ENCODE measurements around the gene PARL. TPM values are rescaled to one million over a fixed set of nuclear protein-coding genes. Genes with fewer than 3 reads are reported as not detected.

The PARL gene
- total RNA-seq, 2 donors from 2014 or later = 51.7 to 81.1 TPM

DNA sequence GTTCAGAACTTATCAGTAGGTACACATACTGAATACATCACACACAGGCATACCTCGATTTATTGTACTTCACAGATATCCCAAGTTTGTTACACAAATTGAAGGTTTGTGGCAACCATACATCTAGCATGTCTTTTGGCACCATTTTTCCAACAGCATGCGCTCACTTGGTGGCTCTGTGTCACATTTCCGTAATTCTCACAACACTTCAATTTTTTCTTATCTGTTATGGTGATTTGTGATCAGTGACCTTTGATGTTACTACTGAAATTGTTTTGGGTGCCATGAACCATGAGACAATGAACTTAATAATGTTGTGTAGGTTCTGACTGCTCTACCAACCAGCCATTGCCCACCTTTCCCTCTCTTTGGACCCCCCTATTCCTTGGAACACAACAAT lies 10.8 kb downstream of the PARL start:
- DNase-seq (no peak), ATAC-seq (no peak)
- intact Hi-C loops (cut with DNase I) = no loop called here

DNA sequence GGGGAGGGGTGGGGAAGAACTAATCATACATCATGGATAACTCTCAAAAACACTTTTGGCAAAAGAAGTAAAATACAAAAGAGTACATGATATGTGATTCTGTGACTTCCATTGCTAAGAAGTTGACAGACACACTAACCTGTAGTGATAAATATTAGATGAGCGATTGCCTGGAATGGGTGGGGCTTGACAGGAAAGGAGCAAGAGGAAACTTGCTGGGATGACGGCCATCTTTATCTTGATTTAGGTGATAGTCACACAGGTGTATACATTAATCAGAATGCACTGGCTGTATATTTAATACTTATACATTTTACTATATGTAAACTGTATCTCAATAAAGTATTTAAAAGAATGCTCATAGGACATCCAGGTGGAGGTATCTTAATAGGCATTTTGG lies 13.1 kb downstream of the PARL start:
- no peak for ATAC-seq
- intact Hi-C loops (cut with DNase I) = no loop called here

DNA sequence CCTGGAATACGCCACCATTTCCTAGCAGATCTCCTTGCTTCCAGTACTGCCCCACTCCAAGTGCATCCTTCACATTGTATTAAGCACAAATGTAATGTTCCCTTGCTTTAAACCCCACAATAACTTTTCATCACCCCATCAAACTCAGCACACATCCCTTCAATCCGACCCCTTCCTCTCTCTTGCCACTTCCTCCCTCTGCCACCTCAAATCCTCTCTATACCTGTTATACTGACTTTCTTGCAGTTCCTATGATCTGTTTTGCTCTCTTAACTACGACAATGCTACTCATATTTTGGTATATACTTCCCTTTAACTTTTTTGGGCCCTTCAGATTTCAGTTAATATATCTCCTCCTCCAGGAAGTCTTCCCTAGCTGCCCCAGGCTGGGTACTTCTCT lies 14.1 kb downstream of the PARL start:
- DNase-seq = no peak
- intact Hi-C loops (cut with DNase I) = no loop called here
- ATAC-seq = no peak

More for the DNA sequence above, 13.1 kb downstream of the PARL start:
- DNase-seq = no peak

DNA sequence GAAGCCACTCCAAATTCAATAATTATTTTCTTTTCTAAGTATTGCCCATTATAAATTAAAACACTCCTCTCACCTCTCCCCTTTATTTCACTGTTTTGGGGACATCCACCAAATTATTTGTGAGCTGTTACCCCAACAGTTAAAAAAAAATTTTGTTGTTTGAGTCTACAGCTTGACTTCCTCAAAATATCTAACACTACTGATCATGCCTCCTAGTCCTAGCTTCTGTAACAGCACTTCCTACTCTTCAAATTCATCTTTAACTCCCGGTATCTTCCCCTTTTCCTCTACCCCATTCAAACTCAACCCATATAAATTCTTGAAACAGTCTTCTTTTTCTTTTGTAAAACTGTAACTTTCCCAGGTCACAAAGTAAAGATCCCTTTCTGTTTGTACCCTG lies 15.9 kb downstream of the PARL start:
- intact Hi-C loops (cut with DNase I) = no loop called here
- ATAC-seq (no peak), DNase-seq (no peak)

DNA sequence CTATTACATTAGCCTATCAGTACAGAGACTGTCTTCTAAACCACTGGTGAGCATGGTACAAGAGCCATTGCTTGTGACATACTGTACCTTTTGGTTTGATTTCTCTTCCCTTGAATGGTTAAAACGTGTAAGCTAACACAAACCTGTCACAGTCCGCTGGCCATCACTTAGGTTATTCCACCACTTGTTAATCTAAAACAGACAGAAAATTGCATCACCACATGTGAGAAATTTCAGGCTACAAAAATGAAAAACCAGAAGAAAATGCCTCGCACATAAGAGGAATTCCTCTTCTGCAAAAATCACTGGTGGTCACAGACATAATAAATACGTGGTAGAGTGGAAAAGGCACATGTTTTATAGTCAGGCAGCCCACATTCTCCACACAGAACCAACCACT lies 22.1 kb downstream of the PARL start:
- ATAC-seq = no peak
- intact Hi-C loops (cut with DNase I) = no loop called here
- no peak for DNase-seq

DNA sequence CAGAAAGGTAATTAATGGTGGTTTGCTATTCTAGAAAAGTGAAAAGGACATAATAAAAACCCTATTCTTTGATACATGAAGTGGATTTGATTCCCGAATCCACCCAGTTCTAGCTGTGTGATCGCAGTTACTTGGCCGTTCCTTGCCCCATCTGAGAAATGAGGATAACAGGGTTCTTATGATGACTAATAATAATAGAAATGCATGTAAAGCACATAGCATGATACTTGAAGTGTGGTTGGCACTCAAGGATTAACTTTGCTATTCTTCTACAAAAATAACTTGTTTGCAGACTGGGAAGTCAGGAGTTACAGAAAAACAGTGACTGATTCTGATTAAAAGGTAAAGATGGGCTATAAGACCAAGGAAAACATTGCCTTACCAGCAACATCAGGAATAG lies 26.8 kb downstream of the PARL start:
- no peak for ATAC-seq
- intact Hi-C loops (cut with DNase I) = no loop called here
- no peak for DNase-seq

DNA sequence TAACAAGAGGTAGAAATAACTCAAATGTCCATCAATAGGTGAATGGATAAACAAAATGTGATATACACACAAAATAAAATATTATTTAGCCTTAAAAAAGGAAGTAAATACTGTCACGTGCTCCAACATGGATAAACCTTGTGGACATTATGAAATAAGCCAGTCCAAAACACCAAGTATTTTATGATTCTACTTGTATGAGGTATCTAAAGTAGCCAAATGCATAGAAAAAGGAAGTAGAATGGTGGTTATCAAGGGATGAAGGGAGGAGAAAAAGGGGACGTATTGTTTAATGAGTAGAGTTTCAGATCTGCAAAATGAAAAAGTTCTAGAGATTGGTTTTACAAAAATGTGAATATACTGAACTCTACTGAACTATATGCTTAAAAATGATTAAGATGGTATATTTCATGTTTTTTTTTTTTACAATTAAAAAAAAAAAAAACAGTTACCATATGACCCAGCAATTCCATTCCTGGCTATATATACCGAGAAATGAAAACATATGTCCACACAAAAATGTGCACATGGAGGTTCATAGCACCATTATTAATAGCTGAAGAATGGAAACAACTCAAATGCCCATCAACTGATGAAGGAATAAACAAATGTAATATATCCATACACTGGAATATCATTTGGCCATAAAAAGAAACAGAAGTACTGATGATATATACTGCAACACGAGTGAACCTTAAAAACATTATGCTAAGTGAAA lies 30.2 kb downstream of the PARL start:
- no peak for DNase-seq
- no peak for ATAC-seq
- intact Hi-C loops (cut with DNase I) = no loop called here

DNA sequence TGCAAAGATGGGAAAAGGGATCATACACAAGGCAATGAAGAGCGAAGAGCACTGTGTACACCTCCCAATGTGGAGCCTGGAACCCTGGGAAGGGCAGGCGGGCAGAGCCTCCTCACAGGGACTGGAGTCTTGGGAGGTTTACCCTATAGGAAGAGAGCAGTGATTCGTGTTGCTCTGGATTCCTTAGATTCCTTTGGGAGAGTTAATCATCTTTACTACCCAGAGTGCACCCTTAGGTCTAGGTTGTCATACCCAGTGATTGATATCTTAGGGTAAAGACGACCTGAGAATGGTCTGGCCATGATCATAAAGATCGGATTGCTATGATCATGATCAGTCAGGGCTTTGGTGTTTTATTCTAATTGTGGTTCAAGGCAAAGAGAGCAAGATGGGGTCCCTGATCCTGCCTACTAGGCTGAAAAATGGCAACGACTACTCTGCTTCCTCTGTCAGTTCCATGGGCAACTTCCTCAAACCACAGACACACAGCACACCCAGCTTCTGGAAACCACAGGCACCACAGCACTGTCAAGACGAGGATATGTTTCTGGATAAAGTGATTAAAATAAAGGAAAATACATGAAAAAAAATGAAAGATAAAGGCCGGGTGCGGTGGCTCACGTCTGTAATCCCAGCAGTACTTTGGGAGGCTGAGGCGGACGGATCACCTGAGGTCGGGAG lies 38.9 kb downstream of the PARL start:
- intact Hi-C loops (cut with DNase I) = no loop called here
- ATAC-seq (peak in 1 of 2 donors; percentile 36), DNase-seq (no peak)

DNA sequence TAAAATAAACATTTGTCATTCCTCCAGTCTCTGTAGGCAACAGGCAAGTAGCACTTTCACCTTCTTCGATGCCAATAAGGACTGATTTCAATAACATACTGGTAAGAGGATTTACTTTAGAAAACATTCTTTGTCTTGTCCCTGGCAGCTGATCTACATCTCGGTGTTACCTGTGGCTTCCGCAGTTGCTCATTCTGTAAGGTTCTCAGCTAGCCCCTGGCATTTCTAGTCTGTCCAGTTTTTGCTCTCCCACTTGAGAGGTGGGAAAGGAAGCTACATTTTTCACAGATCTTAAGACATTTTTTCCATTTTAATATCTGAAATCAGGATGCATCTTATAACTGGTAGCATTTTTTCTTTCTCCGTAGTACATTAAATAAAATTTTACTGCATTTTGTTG lies 39.6 kb downstream of the PARL start:
- ATAC-seq (no peak), DNase-seq (no peak)
- intact Hi-C loops (cut with DNase I) = no loop called here

DNA sequence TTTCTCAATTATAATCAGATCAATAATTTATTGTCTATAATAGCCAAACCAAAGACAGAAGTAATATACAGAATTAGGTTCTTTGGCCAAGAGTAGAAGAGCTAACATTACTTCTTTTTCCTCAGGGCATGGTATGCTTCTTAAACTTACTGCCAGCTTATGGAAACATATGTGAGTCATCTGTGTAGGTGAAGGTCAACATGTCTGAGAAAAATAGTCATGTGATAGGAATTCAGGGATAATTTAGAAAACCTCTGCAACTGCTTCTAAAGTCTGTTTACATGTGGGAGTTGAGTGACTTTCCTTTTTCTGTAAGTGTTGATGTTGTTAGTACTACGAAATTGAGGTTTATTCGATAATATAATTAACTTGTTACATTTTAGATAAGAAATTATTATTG lies 40.1 kb downstream of the PARL start:
- DNase-seq (no peak), ATAC-seq (no peak)
- intact Hi-C loops (cut with DNase I) = no loop called here

DNA sequence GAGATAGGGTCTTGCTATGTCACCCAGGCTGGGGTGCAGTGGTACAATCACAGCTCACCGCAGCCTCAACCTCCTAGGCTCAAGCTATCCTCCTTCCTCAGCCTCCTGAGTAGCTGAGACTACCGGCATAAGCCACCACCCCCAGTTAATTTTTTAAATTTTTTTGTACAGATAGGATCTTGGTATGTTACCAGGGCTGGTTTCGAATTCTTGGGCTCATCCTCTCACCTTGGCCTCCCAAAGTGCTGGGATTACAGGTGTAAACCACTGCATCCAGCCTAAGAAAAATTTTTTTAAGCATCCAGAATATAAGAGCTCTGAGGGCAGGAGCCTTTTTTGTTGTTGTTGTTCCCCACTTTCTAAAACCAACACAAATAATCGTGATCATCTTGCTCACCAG lies 44.9 kb downstream of the PARL start:
- no peak for ATAC-seq
- no peak for DNase-seq
- intact Hi-C loops (cut with DNase I) = no loop called here

DNA sequence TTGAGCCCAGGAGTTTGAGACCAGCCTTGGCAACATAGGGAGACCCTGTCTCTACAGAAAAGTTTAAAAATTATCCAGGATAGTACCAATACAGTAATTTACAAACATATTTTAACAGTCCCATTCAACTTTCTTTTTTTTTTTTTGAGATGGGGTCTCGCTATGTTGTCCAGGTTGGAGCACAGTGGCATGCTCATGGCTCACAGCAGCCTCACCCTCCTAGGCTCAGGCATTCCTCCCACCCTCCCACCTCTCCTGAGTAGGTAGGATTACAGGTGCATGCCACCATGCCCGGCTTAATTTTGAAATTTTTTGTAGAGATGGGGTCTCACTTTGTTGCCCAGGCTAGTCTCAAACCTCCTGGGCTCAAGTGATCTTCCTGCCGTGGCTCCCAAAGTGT lies 46.8 kb downstream of the PARL start:
- no peak for ATAC-seq
- no peak for DNase-seq
- intact Hi-C loops (cut with DNase I) = no loop called here

DNA sequence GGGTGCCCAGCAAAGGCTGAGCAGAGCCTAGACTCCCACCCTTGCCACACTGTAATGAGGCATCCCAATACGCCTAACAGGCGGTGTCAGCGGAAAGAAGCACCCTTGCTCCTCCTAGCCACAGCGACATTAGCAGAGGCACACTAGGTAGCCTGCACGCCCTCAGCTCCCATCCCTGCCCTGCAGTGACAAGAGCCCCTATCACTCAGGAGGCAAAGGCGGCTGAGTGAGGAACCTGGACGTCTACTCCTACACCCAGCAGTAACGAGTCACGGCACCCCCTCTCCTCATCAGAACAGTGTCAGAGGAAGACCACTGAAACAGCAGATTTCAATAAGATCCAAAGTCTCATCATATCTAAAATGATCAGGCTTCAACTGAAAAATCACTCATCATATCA lies 47.3 kb downstream of the PARL start:
- ATAC-seq (no peak), DNase-seq (no peak)
- intact Hi-C loops (cut with DNase I) = no loop called here

DNA sequence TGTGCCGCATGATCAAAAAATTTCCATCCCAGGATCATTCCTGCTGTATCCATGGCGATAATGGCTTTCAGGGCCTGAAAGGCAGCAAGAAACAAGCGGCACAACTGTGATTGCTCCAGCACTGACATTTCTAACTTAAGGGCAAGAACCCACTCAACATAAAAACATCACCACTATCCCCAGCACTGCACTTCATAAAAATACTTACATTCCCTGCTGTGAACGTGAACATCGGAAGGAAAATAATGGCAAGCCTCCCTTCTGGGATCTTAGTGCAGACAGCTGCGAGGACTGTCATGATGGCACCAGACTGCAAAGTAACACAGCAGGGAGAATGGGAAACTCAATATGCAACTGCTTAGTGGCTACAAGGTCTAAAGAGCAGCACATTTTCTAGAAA lies 51.2 kb downstream of the PARL start:
- ATAC-seq (no peak), DNase-seq (no peak)
- intact Hi-C loops (cut with DNase I) = no loop called here

DNA sequence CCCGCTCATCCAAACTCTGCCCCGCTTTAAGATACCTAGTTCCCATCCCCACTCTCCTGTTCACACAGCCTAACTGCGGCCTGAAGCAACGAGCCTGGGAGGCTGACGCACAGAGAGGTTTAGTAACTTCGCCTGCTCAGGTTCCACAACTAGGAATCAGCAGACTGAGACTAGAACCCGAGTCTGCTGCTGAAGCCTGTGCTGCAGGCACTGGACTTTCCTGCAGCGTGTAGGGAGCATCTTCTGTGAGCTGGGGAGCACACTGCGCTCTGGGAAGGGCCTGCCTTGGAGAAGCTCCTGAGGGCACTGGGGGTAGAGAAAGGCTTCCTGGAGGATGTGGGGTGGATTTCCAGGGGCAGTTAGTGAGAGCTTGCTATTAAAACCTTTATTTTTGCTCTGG lies 54.5 kb downstream of the PARL start:
- no peak for DNase-seq
- ATAC-seq = no peak
- intact Hi-C loops (cut with DNase I) = no loop called here

DNA sequence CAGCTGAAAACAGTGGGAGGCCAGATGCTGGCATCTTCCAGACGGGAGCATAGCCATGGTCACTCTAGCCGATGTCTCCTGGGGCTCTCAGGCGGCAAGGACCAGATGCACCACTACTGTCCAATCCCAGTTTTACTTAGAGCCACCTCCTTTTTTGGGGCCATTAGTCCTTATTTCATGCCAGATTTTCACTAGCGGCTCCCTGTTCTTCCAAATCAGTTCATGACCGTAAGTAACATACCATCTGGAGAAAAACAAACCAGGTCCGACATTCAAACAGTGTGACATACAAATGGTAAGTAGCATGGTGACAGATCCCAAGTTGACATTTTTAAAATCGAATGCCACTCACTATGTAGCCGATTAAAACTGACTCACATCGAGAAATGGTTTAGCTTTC lies 55.2 kb downstream of the PARL start:
- ATAC-seq = no peak
- DNase-seq = no peak
- intact Hi-C loops (cut with DNase I) = no loop called here

DNA sequence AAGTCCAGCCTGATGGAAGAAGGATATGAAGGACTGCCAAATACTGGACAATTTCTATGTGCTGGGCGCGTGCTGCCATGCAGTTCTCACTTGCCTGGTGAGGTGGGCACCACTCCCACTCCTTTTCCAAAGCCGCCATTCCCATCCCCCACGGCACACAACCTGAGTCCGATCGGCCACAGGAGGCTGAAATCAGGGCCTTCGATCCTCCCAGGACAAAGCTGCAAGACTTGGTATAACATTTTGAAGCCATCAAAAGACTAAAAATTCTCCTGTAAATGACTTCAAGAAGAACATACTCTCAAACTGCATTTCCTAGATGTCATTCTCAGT lies 56.2 kb downstream of the PARL start:
- DNase-seq (no peak), ATAC-seq (no peak)
- intact Hi-C loops (cut with DNase I) = no loop called here

DNA sequence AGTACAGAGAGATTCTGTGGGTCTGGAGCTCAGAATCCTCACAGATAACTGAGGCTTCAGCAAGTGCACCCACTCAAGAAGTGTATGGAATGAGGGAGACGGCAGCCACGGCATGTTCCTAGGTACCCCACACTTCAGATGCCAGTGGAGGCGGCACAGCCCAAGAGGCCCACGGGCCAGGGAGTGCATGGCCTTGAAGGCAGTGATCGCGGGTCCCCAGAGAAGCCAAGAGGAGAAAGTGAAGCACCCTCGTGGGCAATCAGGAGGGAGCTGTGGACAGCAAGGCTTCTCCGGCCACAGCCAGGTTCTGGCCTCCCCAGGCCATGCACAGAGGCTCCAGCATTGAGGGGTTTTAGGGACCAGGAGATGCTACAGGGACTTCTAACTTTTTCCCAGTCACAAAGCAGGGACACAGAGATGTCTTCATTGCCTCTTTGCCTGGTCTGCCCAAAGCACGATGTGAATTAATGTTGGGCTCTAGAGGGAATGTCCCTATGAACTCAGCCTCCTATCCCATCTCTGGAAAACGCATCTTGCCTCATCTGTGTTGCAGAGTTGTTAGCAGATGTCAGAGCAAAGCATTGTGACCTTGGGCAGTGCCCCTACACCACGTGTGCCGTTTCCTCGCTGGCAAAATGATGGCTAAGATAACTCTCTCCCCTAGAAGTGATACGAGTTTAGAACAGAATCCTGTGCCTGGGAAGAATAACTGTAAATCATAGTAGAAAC lies 56.7 kb downstream of the PARL start:
- intact Hi-C loops (cut with DNase I) = no loop called here
- no peak for DNase-seq
- ATAC-seq = no peak

DNA sequence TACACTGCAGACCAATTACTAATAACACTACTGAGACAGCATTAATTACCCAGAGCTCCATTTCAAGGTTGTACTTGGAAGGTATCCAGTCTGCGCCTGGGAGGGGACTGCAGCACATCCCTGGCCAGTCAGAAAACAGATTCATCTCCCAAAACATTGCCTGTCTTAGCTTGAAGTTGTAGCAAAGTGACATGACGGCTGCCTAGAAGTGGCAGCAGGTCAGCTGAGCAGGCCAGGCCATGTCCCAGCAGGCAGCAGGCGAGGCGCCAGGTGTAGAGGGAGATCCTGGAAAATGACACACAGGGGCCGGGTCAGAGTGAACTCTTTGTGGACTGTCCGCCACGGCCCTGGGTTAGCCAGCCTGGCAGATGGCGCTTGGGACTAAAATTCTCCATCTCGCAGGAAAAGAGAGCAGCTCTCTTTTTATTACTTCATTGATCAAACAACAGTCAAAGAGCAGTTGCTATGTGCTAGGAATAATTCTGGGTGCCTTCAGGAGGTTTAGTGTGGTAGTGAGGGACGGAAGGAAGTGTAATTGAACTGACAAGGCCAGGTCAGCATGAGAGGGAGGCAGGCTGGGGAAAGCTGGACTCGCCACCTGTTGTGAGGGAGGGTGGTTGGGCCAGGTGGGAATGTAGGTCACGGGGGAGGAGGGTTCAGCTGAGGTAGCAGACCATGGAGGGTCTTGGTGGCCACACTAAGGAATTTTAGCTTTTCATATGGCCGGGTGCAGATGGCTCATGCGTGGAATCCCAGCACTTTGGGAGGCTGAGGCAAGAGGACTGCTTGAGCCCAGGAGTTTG lies 58.0 kb downstream of the PARL start:
- DNase-seq (no peak), ATAC-seq (peak in 1 of 2 donors; percentile 6)
- intact Hi-C loops (cut with DNase I) = no loop called here

Data from left cardiac atrium (tissue), 4 donors.